Measurements from ENCODE around the gene CIB4.
"Not testable (repeated sequence)": the region's sequence is repeated elsewhere in the genome, so short reads cannot be mapped to it uniquely, and the experiment has no call there.

Gene CIB4

DNA sequence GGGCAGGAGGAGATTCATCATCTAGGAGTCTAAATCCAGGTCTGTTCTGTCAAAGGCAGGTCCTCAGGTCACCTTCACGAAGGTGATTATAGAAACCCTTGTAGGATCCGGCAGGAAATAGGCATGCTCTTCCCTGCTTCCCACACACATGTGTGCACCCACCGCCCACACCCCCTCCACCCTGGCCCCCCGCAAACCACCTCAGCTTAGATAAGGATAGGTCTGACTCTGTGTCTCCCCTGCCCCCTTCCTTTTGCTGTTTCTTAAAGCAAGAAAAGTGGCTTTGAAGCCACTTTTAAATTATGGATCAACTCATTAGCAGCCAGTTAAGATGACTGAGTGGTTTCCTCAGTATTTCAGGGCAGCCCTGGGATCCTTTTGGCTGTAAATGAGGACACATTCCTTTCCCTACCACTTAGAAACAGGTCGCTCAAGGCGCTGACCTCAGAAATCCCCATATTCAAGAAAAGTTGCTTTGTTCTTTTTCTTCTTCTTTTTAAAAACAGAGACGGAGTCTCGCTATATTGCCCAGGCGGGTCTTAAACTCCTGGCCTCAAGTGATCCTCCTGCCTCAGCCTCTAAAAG is 14.5 kb upstream of the CIB4 start:
- no peak overlapping the region for H3K4me3 ChIP-seq (ENCODE audit: control insufficient read depth, low read depth, low read length)
- DNase-seq (ENCODE audit: low read depth): no peak
- TF ChIP-seq, protein P1, sequence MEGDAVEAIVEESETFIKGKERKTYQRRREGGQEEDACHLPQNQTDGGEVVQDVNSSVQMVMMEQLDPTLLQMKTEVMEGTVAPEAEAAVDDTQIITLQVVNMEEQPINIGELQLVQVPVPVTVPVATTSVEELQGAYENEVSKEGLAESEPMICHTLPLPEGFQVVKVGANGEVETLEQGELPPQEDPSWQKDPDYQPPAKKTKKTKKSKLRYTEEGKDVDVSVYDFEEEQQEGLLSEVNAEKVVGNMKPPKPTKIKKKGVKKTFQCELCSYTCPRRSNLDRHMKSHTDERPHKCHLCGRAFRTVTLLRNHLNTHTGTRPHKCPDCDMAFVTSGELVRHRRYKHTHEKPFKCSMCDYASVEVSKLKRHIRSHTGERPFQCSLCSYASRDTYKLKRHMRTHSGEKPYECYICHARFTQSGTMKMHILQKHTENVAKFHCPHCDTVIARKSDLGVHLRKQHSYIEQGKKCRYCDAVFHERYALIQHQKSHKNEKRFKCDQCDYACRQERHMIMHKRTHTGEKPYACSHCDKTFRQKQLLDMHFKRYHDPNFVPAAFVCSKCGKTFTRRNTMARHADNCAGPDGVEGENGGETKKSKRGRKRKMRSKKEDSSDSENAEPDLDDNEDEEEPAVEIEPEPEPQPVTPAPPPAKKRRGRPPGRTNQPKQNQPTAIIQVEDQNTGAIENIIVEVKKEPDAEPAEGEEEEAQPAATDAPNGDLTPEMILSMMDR (conservative IDR thresholded peaks at IDR 0.05; ENCODE audit: control insufficient read depth, insufficient read depth, low read depth, low read length): no peak

DNA sequence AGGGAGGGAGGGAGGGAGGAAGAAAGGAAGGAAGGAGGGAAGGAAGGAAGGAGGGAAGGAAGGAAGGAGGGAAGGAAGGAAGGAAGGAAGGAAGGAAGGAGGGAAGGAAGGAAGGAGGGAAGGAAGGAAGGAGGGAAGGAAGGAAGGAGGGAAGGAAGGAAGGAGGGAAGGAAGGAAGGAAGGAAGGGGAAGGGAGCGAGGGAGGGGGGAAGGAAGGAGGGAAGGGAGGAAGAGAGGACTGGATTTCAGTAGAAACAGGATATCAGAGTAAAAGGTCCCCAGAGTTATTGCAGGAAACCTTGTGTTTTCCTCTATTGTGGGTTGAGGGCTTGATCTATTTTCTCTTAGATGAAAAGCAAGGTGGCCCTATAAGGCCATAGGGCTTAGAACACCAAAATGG is 14.0 kb upstream of the CIB4 start:
- not testable (repeated sequence) for H3K4me3 ChIP-seq (ENCODE audit: control insufficient read depth, low read depth, low read length); DNase-seq (ENCODE audit: low read depth)

DNA sequence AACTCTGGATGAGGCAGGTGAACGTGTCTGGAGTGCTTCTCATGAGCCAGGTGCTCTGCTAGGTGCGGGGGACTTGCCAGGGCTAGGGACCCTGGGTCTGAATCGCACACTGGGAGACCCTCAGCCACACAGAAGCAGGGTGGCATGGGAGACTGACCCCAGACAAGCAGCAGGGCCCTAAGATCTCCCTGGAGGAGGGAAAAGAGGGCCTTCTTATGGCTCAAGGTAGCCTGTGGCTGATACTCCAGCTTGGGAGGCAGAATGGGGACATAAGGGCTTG is 12.8 kb upstream of the CIB4 start:
- H3K4me3 ChIP-seq (ENCODE audit: control insufficient read depth, low read depth, low read length): no peak overlapping the region
- DNase-seq (ENCODE audit: low read depth): no peak
- TF ChIP-seq, protein P1 (conservative IDR thresholded peaks at IDR 0.05; ENCODE audit: control insufficient read depth, insufficient read depth, low read depth, low read length): no peak

DNA sequence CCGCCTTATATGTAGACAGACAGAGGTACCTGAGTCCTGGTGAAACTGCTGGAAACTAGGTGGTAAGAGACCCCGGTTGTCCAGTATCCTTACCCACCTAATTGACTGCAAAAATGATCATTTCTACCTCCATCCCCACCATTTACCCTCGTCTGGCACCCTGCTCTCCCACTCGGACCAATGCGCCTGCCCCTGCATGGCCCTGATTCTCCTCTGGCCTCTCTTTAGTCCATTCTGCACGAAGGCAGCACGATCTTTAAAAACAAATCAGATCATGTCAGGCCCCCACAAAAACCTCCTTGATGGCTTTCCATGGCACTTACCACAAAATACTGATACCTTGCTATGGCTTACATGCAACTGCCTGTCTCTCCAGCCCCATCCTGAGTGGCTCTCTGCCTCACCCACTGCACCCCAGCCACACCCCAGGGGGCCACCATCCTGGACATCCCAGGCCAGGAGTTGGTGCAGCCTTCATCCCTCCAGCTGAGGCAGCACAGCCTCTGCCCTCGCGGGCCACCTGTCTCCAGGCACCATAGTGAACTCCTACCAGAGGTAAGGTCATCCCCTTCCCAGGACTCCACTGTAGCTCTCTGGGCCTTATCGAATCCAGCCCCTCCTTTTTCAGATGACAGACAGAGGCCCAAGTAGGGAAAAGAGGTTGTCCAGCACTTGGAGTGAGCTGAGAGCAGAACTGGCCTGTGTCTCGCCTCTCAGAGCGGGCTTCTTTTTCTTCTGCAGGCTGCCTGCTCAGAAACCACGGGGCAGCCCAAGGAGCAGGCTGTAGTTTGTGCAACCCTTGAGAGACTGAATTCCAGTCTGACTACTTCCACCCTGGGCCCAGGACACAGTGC is 12.3 kb upstream of the CIB4 start:
- no peak for DNase-seq (ENCODE audit: low read depth)
- H3K4me3 ChIP-seq (ENCODE audit: control insufficient read depth, low read depth, low read length): no peak overlapping the region
- TF ChIP-seq, protein P1 (conservative IDR thresholded peaks at IDR 0.05; ENCODE audit: control insufficient read depth, insufficient read depth, low read depth, low read length): no peak

DNA sequence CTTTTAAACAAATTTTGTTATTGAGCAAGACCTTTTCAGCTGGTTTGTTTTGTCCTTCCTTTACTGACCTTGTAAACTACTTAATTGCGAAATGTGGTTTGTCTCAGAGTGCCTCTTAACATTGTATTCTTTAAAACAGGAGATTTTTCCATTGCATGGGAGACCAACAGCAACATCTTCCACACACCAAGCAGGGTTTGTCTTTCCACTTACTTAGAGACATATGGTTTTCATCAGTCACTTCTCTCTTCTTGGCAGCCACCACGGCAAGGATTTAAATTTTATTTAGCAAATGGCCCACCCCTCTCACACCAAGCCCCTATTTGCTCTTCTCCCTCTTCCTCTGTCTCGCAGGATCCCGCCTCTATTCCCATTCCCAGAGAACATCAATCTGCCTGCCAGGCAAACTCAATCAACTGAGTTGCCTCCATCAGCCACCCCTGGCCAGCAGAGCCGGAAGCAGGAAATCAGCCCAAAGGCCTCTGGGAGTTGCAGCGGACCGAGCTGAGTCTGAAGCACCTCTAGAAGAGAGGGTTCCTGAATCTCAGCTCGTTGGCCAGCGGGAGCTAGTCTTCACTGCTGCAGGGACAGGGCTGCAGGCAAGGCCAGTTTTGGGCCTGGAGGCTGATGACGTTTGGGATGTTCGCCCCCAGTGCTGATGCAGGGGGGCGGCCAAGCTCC is 11.3 kb upstream of the CIB4 start:
- DNase-seq (ENCODE audit: low read depth): peak; percentile 80
- no peak overlapping the region for H3K4me3 ChIP-seq (ENCODE audit: control insufficient read depth, low read depth, low read length)
- TF ChIP-seq, protein P1 (conservative IDR thresholded peaks at IDR 0.05; ENCODE audit: control insufficient read depth, insufficient read depth, low read depth, low read length): no peak

DNA sequence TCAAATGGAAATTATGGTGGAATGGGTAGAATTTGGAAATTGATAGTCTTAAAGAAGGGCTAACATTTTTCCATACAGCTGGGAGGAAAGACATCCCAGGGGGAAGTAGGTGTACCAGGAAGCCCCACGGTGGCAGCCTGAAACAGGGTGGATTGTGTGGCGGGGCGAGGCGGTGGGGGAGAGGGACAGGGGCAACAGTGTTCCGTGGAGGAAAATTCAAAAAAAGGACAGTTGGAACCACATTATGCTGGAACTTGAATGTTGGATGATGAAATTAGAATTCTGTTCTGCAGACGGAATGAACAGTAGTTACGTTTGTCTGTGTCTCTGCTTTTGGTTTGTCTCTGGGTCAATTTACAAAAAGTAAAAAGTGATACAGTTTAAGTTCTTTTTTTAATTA is 10.6 kb upstream of the CIB4 start:
- TF ChIP-seq, protein P1 (conservative IDR thresholded peaks at IDR 0.05; ENCODE audit: control insufficient read depth, insufficient read depth, low read depth, low read length): no peak
- no peak overlapping the region for H3K4me3 ChIP-seq (ENCODE audit: control insufficient read depth, low read depth, low read length)
- no peak for DNase-seq (ENCODE audit: low read depth)

DNA sequence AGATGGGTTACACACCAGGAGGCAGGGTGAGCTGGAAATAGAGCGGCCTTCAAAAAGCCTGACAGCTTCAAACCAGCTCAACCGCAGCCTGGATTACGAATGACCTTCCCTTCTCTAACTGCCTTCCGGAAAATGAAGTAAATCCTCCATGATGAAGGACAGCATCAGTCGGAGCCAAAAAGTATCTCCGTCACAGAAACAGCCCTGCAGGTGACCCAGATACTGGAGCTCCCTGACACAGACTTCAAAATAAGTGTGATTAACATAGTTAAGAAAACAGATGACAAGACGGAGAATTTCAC is 10.3 kb upstream of the CIB4 start:
- H3K4me3 ChIP-seq (ENCODE audit: control insufficient read depth, low read depth, low read length): no peak overlapping the region
- no peak for DNase-seq (ENCODE audit: low read depth)
- TF ChIP-seq, protein P1 (conservative IDR thresholded peaks at IDR 0.05; ENCODE audit: control insufficient read depth, insufficient read depth, low read depth, low read length): no peak
